Hematopoietic multipotent progenitor cell treated with erythropoietin and hydrocortisone succinate and interleukin-3 and kit ligand, for 17 days (in vitro differentiated cells): ENCODE measurements around the gene CPEB4.

ENCODE experiments used
- DNase-seq: peaks from one replicate; pipeline ENCODE4 v3.0.0-alpha.2; 2015; ENCODE audit warnings: low spot score

CPEB4 gene

GRCh38 chr5:173884402-173885053 is 3.6 kb upstream of the CPEB4 start:
- DNase-seq: peak; percentile 87

- DNase-seq: no peak
Measured at GRCh38 chr5:173885054-173885443, 3.1 kb upstream of the CPEB4 start.

- peak; percentile 91 for DNase-seq
Measured at GRCh38 chr5:173885475-173886010, 2.6 kb upstream of the CPEB4 start.

GRCh38 chr5:173886150-173886549 is 2.0 kb upstream of the CPEB4 start:
- DNase-seq: peak; percentile 75

- peak; percentile 78 for DNase-seq
Measured at GRCh38 chr5:173888473-173889131, 453 bp downstream of the CPEB4 start.

- DNase-seq: peak; percentile 79
Measured at GRCh38 chr5:173890195-173890991, 2.2 kb downstream of the CPEB4 start.

GRCh38 chr5:173891308-173892116 is 3.4 kb downstream of the CPEB4 start:
- peak; percentile 72 for DNase-seq

GRCh38 chr5:173893192-173893561 is 5.0 kb downstream of the CPEB4 start:
- no peak for DNase-seq

GRCh38 chr5:173895401-173896165 is 7.4 kb downstream of the CPEB4 start:
- DNase-seq: peak; percentile 69

- no peak for DNase-seq
Measured at GRCh38 chr5:173896631-173897030, 8.5 kb downstream of the CPEB4 start.

- peak; percentile 58 for DNase-seq
Measured at GRCh38 chr5:173901705-173902104, 13.6 kb downstream of the CPEB4 start.

- DNase-seq: no peak
Measured at GRCh38 chr5:173902334-173902733, 14.2 kb downstream of the CPEB4 start.

GRCh38 chr5:173902743-173903142 is 14.6 kb downstream of the CPEB4 start:
- no peak for DNase-seq

- no peak for DNase-seq
Measured at GRCh38 chr5:173903396-173904140, 15.4 kb downstream of the CPEB4 start.

- no peak for DNase-seq
Measured at GRCh38 chr5:173904151-173904550, 16.0 kb downstream of the CPEB4 start.

- DNase-seq: no peak
Measured at GRCh38 chr5:173907284-173907683, 19.1 kb downstream of the CPEB4 start.

- no peak for DNase-seq
Measured at GRCh38 chr5:173907686-173908371, 19.7 kb downstream of the CPEB4 start.

GRCh38 chr5:173909199-173909598 is 21.1 kb downstream of the CPEB4 start:
- DNase-seq: peak; percentile 54

- no peak for DNase-seq
Measured at GRCh38 chr5:173910215-173910614, 22.1 kb downstream of the CPEB4 start.

GRCh38 chr5:173911623-173912022 is 23.5 kb downstream of the CPEB4 start:
- DNase-seq: no peak
